GM18520 (cell line): ENCODE results near the gene TSPAN16.
"Not testable (repeated sequence)": the region's sequence is repeated elsewhere in the genome, so short reads cannot be mapped to it uniquely, and the experiment has no call there.

Experiments
- ATAC-seq: cut with Tn5 transposase; IDR thresholded peaks from one replicate; pipeline ENCODE4 v1.9.1; 2021; ENCODE audit not compliant: unreplicated experiment

The TSPAN16 gene

DNA sequence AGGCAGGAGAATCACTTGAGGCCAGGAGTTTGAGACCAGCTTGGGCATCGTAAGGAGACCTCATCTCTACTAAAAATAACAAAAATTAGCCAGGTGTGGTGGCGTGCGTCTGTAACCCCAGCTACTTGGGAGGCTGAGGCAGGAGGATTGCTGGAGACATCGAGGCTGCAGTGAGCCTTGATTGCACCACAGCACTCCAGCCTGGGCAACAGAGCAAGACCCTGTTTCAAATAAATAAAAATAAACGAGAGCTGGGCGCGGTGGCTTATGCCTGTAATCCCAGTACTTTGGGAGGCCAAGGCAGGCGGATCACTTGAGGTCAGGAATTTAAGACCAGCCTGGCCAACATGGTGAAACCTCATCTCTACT lies 44.1 kb downstream of the TSPAN16 start:
- ATAC-seq, result not testable (repeated sequence)

DNA sequence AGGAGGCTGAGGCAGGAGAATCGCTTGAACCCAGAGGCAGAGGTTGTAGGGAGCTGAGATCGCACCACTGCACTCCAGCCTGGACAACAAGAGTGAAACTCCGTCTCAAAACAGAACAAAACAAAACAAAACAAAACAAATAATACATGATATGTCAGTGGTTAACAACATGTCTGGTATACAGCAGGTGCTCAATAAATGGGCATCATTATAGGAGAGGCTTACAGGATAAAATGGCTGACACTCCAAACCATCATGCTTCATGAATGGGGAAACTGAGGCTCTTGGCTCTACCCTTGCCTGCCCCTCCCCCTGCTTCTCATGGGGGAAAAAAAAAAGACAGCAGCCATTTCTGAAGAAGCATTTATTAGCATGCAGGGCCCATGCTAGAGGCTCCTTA lies 46.5 kb downstream of the TSPAN16 start:
- ATAC-seq, result no peak

DNA sequence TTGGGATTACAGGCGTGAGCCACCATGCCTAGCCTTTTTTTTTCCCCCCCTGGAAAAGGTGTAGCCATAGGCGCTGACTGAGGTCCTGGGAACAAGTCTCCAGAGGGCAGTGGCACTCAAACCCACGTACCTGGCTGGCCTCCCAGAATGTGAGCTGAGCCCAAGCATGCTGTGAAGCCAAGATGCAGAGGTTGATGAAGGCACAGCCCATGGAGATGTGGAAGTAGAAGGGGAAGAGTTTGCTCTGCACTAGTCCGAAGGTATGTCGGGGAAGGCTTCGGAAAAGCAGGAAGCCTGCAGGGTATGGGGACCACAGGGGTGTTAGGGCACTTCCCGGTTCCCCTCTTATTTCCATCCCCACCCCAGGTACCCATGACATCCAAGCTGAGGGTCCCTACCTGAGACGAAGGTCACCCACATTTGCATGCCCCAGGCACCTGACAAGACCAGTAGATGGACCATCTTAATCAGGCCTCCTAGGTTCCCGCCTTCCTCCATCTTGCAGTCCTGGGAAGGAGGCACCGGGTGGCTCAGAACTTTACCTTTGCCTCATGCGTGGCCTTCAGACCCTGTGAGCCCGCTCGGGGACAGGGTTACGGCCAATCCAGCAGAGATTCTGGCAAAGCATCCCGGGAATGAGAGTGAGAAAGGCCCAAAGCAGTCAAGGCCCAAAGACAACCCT lies 49.3 kb downstream of the TSPAN16 start:
- no peak for ATAC-seq

DNA sequence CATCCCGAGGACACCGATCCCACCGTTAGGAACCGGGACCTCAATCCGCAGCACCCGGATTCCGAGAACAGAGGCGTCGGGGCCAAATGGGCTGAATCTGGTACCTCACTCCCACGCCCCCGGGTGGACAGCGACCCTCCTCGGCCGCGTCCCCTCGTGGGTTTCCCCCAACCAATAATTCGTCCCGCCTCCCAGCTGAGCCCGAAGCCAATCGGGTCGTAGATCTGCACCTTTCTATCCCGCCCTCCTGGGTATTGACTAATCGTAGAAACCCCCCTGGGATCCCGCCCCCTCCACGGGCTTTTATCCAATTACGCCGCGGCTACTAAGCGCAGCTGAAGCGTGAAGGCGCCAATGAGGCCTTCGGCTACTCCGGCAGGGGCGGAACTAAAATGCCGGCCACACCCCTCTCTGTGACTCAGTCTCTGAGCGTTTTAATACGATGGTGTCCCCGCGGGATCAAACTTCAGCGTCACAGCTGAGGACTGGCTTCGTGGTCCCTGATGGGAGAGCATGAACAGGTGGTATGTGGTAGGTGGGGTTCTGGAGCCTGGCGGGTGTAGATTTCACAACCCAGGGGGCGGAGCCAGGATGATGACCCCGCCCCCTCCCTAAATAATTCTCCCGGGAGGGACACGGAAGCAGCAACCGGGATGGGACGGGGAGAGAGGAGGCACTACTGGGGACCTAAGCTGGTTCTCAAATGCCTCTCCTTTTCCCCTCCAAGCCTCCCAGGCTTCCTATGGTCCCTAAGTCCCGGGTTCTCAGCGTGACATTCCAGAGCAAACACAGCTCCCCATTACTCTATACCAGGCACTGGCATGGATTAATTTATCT lies 50.4 kb downstream of the TSPAN16 start, which contains the start of the genes CCDC159 and TMEM205:
CCDC159 (plus strand) TSS at position 416 of the 837 bp plus-strand sequence; CDS start at position 504, 88 bp downstream.
TMEM205 (minus strand) TSS at position 165 of the 837 bp plus-strand sequence. CDS start 649 bp downstream, outside the sequence.
- peak; percentile 88 for ATAC-seq

DNA sequence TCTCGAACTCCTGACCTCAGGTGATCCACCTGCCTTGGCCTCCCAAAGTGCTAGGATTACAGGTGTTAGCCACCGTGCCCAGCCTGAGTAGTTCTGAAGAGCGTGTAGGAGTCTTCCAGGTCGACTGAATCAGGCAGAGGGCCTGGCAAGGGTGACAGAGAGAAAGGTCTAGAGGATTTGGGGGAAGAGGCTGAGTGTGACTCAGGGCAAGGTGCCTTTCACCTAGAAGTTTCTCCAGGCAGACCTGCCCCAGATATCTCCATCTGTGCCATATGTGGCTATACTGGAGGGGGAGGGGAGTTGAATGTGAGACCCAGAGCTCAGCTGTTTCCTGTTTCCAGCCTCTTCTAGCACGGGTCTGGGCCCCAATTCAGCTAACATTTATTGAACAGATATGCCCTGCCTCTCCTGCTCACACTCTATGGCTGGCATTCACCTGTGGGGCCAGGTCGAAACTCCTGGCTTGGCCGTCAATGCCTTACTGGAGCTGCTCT lies 51.6 kb downstream of the TSPAN16 start:
- no peak for ATAC-seq

DNA sequence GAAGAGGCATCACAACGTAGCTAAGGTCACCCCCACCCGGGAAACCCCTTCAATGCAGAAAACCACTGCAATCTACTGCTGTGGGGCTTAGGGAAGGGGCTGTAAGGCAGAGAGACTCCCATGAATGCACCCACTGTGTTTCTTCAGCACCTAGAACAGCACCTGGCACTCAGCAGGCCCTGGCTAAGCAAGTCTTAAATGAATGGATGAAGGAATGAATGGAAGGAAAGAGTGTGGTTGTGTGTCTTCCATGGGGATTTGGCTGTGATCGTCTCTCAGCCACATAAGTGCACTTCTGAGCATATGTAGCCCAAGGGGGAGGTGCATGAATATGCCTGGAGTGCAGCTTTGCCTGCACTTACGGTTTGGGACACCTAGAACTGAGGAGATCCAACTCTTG lies 53.2 kb downstream of the TSPAN16 start:
- no peak for ATAC-seq

DNA sequence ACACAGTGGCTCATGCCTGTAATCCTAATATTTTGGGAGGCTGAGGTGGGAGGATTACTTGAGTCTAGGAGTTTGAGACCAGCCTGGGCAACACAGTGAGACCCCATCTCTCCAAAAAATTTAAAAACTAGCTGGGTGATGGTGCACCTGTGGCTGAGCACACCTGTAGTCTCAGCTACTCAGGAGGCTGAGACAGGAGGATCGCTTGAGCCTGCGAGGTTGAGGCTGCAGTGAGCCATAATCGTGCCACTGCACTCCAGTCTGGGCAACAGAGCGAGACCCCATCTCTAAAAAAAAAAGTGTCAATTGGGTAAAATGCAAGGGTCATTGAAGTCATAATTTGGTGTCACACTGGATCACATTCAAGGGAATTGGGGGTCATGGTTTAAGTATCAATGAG lies 58.1 kb downstream of the TSPAN16 start:
- not testable (repeated sequence) for ATAC-seq

DNA sequence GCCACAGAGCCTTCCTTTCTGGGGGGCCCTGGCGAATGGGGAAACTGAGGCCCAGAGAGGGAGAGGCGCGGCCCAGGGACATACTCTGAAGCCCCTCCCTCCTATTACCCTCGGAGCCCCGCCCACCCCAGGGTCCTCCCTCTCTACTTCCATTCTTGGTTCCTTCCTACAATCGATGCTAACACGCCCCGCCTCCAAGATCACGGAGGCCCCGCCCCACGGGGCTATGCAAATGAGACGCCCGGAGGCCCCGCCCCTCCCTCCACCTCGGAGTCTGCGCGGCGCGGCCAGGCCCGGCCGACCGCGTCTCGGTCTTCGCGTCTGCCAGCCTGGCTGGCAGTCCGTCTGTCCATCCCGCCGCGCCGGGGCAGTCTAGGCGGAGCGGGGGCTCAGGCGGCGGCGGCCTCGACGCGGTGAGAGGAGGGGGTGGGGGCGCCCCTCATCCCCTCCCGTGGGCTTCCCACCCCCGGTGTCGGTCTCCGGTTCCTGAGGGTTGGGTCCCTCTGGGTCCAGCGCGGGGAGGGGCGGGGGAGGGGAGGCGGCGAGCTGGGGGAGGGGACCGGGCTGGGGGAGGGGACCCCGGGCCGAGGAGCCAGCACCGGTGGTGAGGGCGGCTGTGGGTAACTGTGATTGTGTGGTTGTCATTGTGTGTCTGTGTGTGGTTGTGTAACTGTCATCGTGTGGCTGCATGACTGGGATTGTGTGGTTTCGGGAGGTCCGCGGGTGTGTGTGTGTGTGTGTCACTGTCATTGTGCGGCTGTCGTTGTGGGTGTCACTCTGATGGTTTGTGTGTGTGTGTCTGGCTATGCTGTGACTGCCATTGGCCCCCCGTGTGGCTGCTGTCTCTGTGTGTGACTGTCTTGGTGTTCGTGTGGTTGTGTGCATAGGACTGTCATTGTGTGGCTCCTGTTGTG lies 59.5 kb downstream of the TSPAN16 start, which contains the start of gene PLPPR2:
PLPPR2 (plus strand) TSS at position 273 of the 914 bp plus-strand sequence. CDS start 2,242 bp downstream, outside the sequence.
- ATAC-seq, result no peak

DNA sequence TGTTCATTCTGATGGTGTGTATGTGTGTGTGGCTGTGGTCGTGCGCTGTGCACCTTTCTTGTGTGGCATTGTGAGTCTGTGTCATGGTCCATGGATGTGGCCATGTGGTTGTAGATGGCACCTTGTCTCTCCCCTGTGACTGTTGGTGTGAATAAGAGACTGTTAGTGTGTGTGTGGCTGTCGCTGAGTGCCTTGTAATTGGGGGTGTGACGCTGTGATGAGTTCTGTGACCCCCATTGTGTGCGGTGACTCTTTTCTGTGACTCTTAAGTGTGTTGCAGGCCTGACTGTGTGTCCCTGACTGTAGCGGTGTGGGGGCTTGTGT lies 60.1 kb downstream of the TSPAN16 start:
- no peak for ATAC-seq

DNA sequence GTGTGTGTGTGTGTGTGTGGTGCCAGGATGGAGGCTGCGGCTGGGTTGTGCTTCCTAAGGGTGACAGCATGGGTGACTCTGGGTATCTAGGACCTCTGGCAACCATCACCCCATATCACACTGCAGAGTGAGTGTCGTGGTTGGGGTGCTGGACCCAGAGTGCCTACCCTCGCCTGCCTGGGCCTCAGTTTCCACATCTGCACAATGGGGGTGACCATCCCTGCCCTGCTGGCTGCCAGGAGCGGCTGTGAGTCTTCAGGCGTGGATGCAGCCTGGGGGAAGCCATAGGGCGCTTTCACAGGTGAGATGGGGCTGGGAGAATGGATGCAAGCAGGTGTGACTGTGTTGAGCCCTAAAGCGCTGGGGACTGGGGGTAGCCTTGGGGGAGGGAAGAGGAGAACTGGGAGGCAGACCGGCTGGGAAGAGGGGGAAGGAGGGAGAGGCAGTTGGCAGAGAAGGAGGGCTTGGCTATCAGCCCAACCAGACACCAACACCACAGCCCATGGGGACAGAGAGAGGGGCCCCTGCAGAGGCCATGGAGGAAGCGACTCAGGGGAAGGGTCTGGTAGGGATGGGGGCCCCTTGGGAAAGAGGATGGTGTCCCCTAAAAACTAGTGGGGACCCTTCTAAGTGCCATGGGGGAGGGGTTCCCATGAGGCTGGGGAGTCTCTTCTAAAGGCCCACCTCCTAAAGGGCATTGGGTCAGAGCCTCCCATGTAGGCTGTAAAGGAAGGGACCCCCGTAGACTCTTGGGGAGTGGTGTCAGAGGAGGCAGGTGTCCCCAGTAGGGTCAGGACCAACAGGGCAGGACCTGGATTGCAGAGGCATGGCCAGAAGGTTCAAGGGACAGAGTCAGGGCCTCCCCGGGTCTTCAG lies 61.0 kb downstream of the TSPAN16 start:
- no peak for ATAC-seq

DNA sequence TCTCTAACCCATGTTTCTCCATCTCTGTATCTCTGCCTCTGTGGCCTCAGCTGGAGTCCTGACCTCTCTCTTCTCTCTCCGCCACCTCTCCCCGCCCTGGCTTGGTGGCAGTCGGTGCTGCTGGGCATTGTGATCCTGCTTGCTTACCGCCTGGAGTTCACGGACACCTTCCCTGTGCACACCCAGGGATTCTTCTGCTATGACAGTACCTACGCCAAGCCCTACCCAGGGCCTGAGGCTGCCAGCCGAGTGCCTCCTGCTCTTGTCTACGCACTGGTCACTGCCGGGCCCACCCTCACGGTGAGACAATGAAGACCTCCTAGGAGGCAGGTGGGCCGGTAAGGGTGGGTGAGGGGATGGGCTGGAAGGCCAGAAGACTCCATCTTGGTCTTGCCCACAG lies 63.5 kb downstream of the TSPAN16 start:
- no peak for ATAC-seq

DNA sequence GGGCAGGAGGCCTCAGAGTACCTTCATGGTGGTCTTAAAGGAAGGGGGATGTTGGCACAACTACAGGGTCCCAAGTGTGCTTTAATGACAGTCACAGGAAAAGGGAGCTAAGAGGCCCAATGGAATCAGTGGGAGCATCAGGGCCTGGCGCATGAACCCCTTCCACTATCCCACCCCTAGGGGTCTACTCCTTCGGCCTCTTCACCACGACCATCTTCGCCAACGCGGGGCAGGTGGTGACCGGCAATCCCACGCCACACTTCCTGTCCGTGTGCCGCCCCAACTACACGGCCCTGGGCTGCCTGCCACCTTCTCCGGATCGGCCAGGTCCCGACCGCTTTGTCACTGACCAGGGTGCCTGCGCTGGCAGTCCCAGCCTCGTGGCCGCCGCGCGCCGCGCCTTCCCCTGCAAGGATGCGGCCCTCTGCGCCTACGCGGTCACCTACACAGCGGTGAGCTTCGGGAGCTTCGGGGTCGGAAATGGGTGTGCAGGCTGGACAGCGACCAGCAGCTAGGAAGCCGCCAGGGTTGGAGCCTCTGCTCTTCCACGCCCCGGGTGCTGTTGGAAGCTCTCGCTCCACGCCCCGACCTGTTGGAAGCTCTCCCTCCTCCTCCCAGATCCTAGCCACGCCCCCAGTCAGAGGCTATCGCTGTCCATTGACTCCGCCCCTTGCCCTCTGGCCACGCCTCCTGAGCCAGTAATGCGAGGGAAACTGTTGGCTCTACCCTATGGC lies 65.2 kb downstream of the TSPAN16 start:
- no peak for ATAC-seq

DNA sequence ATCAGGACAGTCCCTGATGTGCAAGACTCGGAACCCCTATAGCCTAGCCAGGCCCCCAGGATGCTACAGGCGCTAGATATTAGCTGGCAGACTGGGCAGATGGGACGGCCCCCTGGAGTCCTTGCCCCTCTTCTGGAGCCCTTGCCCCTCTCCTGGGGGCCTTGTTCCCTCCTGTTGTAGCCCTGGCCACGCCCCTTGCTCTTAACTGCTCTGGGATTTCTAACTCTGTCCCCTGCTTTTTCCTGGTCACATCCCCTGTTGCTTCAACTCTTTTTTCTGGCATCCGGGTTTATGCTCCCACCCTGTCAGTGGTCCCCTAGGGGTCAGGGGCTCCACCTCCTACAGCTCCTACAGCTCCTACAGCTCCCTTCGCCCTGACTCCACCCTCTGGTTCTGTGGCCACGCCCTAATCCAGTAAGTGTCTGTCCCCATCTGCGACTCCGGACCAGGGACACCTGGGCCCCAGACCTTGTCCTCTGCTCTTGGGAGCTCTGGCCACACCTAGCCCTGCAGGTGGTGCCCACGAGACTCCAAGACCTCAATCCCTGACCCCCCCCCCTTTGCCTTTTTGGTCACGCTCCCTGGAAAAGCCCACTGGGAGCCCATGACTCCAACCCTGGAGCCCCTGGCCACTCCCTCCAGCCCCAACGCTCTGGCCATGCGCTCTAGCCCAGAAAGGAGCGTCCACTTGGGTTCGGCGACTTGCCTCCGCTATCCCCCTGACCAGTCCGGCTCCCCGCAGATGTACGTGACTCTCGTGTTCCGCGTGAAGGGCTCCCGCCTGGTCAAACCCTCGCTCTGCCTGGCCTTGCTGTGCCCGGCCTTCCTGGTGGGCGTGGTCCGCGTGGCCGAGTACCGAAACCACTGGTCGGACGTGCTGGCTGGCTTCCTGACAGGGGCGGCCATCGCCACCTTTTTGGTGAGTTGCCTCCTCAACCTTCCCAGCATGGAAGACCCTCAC lies 66.1 kb downstream of the TSPAN16 start:
- no peak for ATAC-seq

DNA sequence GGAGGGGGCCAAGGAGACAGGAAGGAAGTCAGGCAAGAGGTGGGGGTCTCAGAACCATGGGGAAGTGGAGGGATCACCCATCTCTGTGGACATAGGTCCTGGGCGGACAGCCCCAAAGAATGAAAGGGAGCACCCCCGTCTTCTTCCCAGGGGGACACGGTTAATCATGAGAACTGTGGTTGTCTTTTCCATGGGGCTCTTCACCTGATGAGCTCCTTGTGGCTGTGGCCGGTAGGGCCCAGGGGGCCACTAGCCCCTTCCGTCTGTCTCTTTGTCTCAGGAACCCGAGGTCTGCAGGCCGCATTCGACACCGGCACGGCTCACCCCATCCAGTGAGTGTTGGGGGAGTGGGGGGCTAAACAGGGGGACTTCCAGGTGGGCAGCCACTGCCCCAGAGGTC lies 67.9 kb downstream of the TSPAN16 start:
- no peak for ATAC-seq

DNA sequence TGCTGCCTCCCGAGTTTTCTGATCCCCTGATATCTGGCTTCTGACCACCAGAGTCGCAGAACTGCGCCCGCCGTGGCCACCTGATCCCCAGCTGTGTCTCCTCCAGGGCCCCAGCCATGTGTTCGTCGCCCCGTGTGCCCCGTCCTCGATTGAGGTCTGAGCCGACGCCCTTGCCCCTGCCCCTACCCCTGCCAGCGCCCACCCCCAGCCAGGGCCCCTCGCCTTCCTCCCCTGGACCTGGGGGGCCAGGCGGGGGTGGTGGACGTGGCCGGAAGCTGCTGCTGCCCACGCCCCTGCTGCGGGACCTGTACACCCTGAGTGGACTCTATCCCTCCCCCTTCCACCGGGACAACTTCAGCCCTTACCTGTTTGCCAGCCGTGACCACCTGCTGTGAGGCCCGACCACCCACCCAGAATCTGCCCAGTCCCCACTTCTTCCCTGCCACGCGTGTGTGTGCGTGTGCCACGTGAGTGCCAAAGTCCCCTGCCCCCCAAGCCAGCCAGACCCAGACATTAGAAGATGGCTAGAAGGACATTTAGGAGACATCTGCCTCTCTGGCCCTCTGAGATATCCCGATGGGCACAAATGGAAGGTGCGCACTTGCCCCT lies 68.4 kb downstream of the TSPAN16 start:
- ATAC-seq, result no peak

DNA sequence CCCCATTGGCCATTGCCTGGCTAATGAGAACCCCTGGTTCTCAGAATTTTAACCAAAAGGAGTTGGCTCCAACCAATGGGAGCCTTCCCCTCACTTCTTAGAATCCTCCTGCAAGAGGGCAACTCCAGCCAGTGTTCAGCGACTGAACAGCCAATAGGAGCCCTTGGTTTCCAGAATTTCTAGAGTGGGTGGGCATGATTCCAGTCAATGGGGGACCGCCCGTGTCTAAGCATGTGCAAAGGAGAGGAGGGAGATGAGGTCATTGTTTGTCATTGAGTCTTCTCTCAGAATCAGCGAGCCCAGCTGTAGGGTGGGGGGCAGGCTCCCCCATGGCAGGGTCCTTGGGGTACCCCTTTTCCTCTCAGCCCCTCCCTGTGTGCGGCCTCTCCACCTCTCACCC lies 69.0 kb downstream of the TSPAN16 start:
- no peak for ATAC-seq
